ENCODE data around the gene MGST3. TPM values are rescaled to one million over a fixed set of nuclear protein-coding genes. Genes with fewer than 3 reads are reported as not detected.

MGST3 gene
- total RNA-seq, 4 donors from 2014 or later = 47.0 to 513 (median 407) TPM

- TF ChIP-seq CTCF (IDR thresholded peaks at IDR 0.05) (no peak), POLR2A (IDR thresholded peaks at IDR 0.05) (no peak)
- Histone ChIP-seq H3K4me1 (no peaks in the 10 kb centered on the region), H3K27me3 (no peaks in the 10 kb centered on the region), H3K9me3 (no peaks in the 10 kb centered on the region), H3K27ac (no peak overlapping the region), H3K36me3 (peaks cover 0 to 37% (median 0%) of the 10 kb centered on the region in 3 donors), H3K4me3 (no peak overlapping the region)
- DNase-seq = peak in 1 of 3 donors; percentile 53
Measured at GRCh38 chr1:165686121-165686970, 55.3 kb downstream of the MGST3 start.

- H3K27ac ChIP-seq = no peak overlapping the region
- H3K4me1 ChIP-seq = no peaks in the 10 kb centered on the region
- no peaks in the 10 kb centered on the region for H3K27me3 ChIP-seq
- DNase-seq = no peak
- H3K9me3 ChIP-seq = no peaks in the 10 kb centered on the region
- TF ChIP-seq POLR2A (IDR thresholded peaks at IDR 0.05) (no peak), CTCF (IDR thresholded peaks at IDR 0.05) (no peak)
- H3K4me3 ChIP-seq = no peak overlapping the region
- H3K36me3 ChIP-seq = peaks cover 0 to 31% (median 0%) of the 10 kb centered on the region in 3 donors
Measured at GRCh38 chr1:165686971-165687433, 56.0 kb downstream of the MGST3 start.

- no peak for TF ChIP-seq CTCF (IDR thresholded peaks at IDR 0.05)
- TF ChIP-seq POLR2A (IDR thresholded peaks at IDR 0.05) = no peak
- no peak for DNase-seq
- no peaks in the 10 kb centered on the region for H3K27me3 ChIP-seq
Measured at GRCh38 chr1:165688046-165688445, 57.0 kb downstream of the MGST3 start.

GRCh38 chr1:165695031-165695430, 64.0 kb downstream of the MGST3 start:
- Histone ChIP-seq H3K36me3 (peaks cover 0 to 16% (median 0%) of the 10 kb centered on the region in 3 donors), H3K27me3 (no peaks in the 10 kb centered on the region), H3K4me1 (peaks cover 0 to 17% (median 10%) of the 10 kb centered on the region in 4 donors), H3K27ac (no peak overlapping the region), H3K9me3 (no peaks in the 10 kb centered on the region), H3K4me3 (no peak overlapping the region)
- TF ChIP-seq CTCF (IDR thresholded peaks at IDR 0.05) = no peak
- TF ChIP-seq POLR2A (IDR thresholded peaks at IDR 0.05) = no peak
- no peak for DNase-seq

More at GRCh38 chr1:165688046-165688445, 57.0 kb downstream of the MGST3 start:
- Histone ChIP-seq H3K9me3 (no peaks in the 10 kb centered on the region), H3K4me3 (no peak overlapping the region), H3K36me3 (peaks cover 0 to 20% (median 0%) of the 10 kb centered on the region in 3 donors), H3K27ac (no peak overlapping the region), H3K4me1 (no peaks in the 10 kb centered on the region)

- H3K27me3 ChIP-seq = no peaks in the 10 kb centered on the region
- H3K27ac ChIP-seq = peak overlapping the region in 1 of 4 donors; percentile 8
- peaks cover 0 to 17% (median 10%) of the 10 kb centered on the region in 4 donors for H3K4me1 ChIP-seq
- no peak for DNase-seq
- H3K4me3 ChIP-seq = peak overlapping the region in 1 of 4 donors; percentile 72
- H3K9me3 ChIP-seq = no peaks in the 10 kb centered on the region
- TF ChIP-seq CTCF (IDR thresholded peaks at IDR 0.05) (no peak), POLR2A (IDR thresholded peaks at IDR 0.05) (no peak)
- H3K36me3 ChIP-seq = peaks cover 0 to 8% (median 0%) of the 10 kb centered on the region in 3 donors
Measured at GRCh38 chr1:165696625-165697100, 65.6 kb downstream of the MGST3 start.

All from Peyer's patch (tissue), 4 donors.